Gastroesophageal sphincter (tissue), 3 donors: ENCODE data around the gene ANKRD55.

Experiments
- CTCF ChIP-seq, 4 experiments: fragments of 200-600 bp in 2 of 4; fragments of 450-650 bp in 2 of 4; sonication (generic) in 1 of 4; IDR thresholded peaks; one replicate each; pipeline ENCODE4 v1.5.1; 2017 to 2019; ENCODE audit warnings: antibody characterized with exemption in 4 of 4, mild to moderate bottlenecking in 2 of 4, moderate library complexity in 2 of 4
- POLR2A ChIP-seq, 2 donors: fragments of 450-650 bp; IDR thresholded peaks; one replicate each; pipeline ENCODE4 v1.6.1; 2017; ENCODE audit warnings: antibody characterized with exemption in 2 of 2, mild to moderate bottlenecking in 2 of 2, moderate library complexity in 1 of 2

DNA sequence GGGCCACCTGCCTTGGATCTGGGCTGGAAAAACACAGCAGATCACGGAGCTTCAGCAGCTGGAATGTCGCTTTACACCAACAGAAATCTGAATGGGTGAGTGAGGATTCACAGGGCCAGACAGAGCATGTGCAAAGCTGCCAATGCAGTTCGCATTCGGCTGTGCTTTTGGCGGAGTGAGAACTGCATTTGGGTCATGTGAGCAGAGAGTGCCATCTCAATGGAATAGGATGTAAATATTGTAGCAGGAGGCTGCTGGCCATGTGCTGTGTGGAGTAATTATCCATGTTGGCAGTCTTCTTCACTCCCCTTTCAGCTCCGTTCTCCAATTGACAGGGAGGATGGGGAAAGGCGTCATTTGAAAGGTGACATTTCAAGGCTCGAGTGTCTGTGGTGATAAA is at the start of gene ANKRD55:
- no peak for TF ChIP-seq CTCF (IDR thresholded peaks at IDR 0.05)
- TF ChIP-seq POLR2A (IDR thresholded peaks at IDR 0.05): no peak
